IPS-NIHi7 (cell line): ENCODE results near the gene GNB5.

Source experiments
- DNase-seq: peaks from one replicate; pipeline ENCODE4 v3.0.0; 2012; ENCODE audit warnings: mixed read lengths; ENCODE audit errors: extremely low spot score

Gene GNB5

DNA sequence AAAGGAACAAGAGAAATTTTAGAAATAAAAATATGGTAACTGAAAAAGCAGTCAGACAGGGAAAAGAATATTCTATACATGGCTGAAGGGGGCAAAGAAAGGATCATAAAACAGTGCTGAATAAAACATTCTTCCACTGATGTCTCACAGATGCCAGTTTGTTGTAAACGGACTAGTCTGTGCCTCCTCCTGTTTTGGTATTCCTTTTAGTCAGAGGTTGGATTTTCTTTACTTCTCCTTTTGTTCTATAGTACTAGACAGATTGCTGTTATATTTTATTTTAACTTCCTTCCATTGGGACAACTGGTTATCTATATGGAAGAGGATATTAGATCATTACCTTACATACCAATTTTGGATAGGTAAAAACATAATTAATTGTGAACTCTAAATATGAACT is 16.0 kb upstream of the GNB5 start:
- no peak for DNase-seq

DNA sequence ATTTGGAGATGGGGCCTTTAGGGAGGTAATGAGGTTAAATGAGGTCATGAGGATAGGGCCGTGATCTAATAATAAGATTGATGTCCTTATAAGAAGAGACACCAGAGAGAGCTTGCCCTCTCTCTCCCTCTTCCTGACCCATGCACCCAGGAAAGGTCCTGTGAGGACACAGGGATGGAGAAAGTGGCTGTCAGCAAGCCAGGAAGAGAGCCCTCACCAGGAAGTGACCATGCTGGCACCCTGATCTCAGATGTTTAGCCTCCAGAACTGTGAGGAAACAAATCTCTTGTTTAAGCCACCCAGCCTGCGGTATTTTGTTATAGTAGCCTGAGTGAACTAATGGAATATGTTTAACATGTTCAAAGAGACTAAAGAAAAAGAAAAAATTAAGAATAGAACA is 15.3 kb upstream of the GNB5 start:
- DNase-seq, result no peak

DNA sequence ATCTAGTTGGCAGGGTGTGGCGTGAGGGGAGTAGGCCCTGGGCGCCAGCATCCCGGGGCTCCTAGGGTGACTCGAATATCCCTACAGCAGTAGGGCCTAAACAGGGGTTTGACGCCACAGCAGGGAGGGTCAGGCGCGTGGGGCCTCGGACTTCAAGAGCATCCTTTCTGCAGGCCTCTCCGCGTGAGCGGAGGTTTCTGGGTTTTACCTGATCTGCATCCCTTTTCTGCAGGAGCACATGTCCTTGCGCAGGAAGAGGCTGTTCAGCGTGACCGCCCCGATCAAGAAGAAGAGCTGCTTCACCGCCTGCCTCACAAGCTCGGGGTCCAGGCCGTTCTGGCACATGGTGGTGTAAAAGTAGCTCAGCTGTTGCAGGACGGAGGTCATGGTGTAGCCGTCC is 13.5 kb upstream of the GNB5 start:
- DNase-seq, result no peak

DNA sequence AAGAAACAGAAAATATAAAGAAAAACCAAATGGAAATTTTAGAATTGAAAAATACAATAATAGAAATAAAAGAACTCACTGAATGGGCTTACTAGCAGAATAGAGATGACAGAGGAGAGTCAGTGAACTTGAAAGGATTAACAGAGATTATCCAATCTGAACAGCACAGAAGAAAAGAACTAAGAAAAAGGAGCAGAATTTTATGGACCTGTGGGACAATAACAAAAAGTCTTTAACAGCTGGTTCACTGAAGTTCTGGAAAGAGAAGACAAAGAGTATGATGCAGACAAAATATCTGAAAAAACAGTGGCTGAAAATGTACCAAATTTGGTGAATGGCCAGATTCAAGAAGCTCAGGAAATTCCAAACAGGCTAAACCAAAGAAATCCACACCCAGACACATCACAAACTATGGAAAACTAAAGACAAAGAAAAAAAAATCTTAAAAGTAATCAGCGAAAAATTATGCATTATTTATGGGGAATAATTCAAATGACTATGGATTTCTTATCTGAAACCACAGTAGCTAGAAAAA is 9.7 kb upstream of the GNB5 start:
- DNase-seq, result no peak

DNA sequence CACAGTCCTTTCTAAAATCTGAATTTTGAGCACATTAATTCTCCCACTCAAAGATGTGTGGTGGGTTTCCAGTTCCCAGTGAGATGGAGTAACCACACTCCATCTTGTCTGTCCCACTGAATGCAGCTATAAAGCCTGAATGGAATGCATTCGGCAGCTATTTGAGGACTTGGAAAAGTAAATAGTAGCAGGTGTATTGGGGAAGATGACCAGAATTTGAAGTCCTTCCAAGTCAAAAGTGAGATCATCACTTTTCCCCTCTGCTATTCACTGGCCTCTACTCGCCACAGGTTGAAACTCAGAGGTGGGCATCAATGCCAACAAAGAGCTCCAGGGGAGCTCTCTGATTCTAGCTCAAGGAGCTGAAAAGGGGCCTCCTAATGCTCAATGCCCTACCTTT is 8.1 kb upstream of the GNB5 start:
- DNase-seq, result no peak

DNA sequence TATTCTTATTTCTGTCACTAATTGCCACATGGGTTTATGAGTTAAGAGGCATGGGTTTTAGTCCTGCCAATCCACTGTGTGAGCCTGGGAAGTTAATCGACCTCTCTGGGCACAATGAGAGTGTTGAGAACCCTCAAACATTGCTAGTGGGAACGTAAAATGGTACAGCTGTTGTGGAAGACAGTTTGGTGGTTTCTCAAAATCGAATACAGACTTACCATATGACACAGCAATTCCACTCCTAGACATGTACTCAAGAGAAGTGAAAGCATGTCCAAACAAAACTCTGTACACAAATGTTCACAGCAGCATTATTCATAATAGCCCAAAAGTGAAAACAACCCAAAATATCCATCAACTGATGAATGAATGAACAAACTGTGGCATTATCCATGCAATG is 5.7 kb upstream of the GNB5 start:
- DNase-seq, result no peak

DNA sequence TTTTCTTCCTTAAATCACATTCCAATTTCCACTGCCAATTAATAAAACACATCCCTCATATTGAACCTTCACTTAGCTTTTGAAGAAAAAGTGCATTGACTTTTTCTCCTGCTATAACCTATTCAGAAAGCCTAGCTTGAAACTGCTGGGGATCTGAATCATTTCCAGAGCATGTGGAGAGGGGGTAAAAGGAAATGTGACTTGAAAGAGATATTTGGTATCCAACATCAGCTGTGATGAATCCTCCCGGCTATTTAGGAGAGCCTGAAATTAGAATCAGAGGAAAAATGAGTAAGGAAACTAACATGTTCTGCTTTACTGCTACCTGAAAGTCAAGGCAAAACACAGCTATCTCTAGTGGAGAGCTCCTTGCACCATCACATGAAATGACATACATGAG is 2.6 kb upstream of the GNB5 start:
- no peak for DNase-seq

DNA sequence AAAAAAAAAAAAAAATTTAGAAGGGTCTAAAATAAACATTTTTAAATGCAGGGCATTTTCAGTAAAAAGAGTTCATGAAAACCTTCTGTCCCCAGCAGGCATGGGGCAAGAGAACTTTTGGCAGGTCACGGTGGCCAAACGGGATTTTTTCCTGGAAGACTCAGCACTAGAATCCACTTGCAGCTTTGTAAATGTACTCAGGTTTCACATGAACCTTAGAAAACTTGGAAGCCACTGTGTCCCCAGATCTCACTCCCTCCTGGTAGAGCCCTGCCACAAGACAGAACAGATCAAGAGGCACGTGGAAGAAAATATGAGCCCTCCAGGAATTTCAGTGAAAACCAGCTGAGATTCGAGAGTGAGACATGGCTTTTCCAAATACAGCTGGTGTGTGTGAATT is 2.1 kb upstream of the GNB5 start:
- DNase-seq, result no peak

DNA sequence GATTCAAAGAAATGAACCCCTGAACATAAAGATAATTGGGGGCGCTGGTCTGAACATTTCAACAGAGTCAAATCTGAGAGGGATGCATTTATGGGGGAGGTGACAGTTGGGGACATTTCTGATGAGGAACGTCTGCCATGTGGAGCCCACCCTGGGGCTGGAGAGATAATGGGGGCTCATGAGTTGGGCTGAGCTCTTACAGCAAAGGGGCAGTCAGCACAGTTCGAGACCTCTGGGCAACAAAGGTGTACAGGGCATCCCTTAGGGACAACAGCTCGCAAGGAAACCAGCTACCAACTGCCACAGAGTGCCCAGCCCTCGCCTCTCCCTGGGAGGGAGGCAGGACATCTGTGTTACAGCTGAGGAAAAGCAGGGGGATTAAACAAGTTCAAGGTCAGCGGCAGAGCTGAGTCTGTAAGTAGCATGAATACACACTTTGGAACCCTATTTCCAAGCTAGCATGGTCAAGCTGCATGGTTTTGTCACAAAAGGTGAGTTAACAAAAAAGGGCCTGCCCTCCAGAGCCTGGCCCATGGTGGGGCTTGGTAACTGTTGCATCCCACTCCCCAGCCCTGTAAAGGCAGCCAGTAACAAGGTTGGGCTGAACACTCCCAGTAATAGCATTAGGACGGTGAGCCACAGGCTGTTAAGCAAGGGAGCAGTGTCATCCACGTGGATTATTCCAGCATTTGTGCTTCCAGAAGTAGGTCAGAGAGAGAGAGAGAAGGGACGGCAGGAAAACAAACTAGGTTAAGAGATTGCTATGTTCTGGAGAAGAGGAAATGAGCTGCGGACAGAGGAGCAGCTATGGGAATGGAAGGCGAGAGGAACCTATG is 4.3 kb downstream of the GNB5 start:
- DNase-seq, result no peak

DNA sequence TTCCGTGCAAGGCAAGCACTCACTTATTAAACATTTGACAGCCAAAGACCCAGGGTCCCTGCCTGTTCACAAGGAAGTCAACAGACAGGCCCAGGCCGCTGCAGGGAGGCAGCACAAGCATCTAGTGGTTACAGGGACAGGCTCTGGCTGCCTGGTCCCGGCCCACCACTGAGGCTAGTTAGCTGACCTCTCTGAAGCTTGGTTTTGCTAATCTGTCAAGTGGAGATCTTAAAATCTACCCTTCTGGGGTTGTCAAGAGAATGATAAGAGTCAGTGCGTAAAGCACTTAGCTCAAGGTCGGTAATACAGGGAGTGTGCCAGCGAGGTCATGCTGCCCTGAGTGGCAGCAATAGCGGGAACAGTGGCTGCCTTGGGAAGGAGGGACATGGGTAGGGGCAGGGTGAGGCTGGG is 6.0 kb downstream of the GNB5 start:
- no peak for DNase-seq

DNA sequence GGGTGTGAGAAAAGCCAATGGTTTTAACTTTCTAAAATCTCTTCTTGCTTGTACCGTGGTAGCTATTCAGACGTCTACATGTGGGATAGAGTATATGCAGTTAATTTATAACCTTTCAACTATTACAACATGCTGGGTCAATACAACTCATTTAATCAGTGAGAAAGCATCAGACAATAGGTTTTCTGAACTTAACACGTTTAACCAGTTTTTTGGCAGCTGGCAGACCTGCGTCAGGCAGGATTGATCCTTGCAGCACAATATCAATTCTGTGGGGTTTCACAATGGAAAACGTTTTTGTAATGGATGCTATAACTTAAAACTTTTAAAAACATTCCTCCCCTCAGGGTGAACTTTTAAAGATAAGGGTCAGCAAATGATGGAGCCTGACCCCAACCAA is 6.5 kb downstream of the GNB5 start:
- no peak for DNase-seq

DNA sequence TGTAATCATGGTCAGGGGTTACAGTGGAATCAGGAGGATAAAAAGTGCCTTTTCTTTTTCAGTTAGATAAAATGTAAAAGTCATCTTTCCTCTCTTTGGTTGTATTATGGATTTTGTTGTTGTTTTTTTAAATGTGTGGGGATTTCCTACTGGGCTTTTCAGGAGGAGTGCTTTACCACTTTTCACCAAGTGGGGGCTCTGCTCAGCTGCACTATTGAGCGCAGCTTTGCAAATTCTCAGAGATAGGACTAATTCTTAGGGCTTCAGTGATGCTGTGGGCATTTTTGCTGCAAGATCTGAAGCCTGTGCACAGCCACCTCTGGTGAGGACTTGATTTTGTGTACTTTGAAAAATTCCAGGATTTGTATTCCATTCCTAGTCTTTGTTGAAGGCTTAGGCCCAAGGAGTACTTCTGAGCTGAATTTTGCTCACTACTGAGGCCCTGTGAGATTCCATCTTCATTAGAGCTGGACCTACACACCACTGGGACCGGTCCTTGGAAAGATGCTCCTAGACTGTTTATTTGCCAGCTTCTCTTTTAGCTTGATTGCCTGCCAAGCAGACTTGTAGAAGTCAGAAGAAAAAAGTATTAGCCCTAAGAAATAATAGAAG is 7.5 kb downstream of the GNB5 start:
- DNase-seq, result peak; percentile 59

DNA sequence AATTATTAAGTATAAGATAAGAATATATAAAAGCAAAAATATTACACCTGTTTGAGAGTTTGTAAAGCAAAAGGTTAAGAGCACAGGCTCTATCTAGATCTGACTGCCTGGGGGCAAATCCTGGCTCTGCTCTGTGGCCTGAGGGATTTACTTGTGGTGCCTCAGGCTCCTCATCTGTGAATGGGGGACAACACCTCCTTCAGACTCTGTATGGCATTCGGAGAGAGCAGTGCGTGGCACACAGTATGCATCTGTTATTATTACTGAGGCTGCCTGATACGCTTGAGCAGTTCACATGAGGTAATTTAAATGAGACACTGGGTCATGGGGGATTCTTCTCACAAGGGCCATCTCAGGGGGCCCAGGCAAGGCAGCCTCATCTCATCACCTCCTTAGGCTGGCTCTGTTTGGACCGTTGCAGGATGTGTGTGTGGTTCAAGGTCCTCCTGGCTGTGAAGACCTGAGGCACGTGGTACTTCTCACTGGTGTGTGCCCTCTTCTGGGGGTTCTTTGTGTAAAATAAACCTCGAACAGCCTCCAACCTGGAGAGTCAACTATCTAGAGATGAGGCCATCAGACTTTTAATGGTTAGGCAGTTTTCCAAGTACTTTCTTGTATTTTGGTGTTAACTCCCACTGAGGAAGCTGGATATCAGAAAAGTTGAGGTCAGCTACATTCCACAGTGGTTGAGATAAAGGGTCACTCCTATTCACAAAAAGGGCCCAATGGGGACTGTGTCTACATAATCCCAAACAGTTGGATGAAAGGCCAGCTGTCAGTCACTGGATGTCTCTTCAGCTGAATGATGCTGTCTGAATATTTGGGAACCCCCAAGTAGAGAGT is 9.0 kb downstream of the GNB5 start:
- DNase-seq, result no peak

DNA sequence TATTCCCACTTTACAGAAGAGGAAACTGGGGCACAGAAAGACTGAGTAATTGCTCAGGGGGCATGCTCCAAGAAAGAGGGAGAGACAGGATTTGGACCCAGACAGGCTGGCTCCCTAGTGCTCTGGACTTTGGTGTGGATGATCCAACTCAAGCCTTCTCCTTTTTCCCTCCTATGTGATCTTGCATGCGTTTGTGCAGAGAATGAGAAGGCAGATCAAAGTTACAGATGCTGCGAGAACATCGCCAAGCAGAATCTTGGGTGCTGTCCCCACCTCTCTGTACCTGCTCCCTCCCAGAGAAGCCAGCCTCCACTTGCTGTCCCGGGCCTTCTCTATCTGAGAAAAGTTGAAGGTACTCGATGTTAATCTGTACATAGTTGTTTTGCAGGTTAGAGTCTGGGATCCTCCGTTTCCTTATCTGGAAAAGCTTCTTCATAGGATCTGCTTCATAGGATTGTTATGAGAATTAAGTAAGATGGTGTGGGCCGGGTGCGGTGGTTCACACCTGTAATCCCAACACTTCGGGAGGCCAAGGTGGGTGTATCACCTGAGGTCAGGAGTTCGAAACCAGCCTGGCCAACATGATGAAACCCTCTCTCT is 10.2 kb downstream of the GNB5 start:
- no peak for DNase-seq

DNA sequence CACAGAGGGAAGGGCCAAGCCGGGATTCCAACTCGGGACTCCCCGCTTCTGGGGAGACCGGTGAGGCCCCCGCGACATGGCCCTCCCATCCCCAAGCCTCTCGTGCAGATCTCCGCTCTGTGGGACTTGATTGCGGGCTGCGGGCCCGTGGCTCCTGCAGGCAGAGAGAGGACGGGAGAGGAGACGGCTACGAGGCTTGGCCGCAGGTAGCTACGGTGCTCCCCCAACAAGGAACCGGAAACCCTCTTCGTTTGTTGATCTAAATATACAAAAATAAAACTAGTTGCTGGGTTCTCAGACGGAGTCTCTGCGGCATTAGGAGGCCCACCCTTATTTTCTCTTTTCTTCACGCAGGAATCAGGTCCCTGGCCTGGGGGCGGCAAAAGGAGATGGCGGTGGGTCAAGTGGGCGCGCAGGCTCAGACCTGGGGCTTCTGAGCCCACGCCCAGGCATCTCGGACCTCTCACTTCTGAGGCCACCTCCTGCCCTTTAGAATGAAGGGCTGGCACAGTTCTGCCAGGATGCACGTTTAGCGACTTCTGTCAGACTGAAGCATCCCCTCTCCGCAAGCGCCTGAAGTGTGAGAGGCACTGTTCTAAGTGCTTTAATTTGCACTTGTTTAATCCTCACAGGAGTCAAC is 10.9 kb downstream of the GNB5 start:
- no peak for DNase-seq

DNA sequence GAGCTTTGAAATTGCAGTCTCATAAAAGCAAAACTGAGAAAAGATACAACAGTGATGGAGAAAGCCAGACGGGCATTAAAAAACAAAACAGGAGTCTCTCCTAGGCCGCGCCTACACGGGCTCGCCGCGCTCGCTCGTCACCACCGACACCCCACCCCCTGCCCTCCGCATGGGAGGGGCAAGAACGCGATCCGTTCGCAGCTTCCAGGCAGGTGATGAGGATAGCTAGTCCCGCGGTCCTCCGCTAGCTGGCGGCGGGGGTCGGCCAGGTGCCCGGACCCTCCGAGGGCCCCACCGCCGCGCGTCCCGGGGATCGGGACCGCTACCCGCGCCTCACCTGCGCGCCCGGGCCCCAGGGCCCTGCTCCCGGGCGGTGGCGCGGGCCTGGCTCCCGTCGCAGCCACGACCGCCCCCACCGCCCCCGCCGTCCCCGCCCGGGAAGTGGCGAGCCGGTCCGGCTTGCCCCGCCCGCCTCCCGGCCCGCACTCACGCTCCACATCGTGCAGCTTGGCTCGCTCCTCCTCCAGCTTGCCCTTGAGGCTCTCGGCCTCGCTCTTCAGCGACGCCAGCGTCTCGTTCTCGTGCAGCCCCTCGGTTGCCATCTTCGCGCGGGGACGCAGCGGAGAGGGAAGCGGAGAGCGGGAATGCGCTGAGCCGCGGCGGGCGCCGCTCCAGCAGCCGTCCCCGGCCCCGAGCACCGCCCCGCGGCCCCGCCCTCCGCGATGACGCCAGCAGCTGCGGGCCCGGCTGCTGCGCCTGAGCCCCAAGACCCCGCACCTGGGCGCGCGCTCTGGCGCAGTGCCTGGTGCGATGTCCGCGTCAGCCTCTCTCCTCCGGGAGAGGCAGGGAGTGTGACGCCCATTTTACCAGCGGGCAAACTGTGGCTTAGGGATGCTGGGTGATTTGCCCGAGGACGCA is 11.7 kb downstream of the GNB5 start:
- DNase-seq, result peak; percentile 95

DNA sequence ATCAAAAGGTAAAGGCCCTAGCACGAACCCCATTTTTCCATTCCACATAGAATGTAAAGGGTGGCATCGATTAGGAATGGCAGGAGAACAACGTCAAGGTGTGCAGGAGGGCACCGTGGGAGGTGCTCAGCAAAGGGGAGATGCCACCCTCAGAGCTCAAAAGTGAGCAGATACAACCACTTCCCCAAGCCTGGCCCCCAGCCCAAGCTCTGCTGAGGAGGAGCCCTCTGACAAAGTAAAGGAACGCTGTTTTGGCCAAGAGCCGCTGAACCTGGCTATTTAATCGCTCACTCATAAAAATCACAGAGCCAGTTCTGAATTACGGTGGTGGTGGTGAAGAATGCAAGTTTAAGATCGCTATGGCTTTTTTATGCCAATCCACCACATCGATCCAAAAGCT is 12.4 kb downstream of the GNB5 start:
- no peak for DNase-seq

DNA sequence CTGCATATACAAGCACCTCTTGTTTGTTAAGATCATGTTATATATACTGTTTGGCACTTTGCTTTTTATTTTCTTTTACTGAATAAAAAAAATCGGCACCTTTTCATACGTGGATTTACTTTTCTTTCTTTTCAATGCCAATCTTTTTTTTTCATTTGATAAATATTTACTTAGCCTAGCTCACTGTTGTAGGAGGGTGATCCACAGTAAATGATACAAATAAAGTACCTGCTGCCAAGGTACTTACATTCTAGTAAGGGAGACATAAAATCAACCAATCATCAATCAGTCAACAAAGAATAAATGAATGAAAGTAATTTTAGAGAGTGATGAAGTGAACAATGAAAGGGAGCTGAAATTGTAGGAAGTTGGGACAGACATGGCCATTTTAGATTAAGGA is 18.3 kb downstream of the GNB5 start:
- DNase-seq, result no peak

DNA sequence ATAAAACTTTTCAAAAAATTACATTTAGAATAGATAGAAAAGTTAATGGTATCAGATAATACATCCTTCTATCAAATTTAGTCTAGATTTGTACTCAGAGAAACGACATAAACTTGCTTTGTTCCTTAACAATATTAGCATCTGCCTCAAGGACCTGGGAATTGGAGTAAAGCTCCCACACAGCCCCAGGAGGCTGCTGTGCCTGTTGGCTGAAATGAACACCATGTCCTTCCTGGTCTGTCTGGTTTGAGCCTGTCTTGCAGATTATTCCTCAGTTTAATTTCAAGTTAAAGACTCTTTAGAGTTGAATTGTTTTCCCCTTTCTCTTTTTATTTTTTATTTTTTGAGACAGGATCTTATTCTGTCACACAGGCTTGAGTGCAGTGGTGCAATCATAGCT is 19.4 kb downstream of the GNB5 start:
- no peak for DNase-seq

DNA sequence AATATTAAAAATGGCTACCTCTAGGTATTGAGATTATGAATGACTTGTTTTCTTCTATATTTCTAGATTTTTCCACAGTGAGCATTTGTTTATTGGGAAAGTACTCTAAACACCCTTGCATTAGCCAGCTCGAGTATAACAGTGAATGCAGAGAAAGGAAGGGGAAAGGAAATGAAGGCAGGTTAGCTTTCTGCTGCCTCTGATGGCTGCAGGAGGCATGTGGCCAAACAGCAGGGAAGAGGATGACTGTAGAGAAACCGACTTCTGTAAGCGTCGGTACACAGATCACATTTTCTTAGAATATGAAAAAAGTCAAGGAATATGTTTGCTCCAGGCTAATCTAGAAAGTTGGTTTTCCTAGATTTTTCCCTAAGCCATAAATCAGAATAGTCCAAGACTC is 19.8 kb downstream of the GNB5 start:
- DNase-seq, result peak; percentile 45
